ENCODE data around the gene HIPK4. TPM values are rescaled to one million over a fixed set of nuclear protein-coding genes. Genes with fewer than 3 reads are reported as not detected.
A peak's percentile ranks its signal among the peaks of the same experiment; 100 is the strongest.

HIPK4 gene
- total RNA-seq, 2 experiments from 2014 or later = not detected

DNA sequence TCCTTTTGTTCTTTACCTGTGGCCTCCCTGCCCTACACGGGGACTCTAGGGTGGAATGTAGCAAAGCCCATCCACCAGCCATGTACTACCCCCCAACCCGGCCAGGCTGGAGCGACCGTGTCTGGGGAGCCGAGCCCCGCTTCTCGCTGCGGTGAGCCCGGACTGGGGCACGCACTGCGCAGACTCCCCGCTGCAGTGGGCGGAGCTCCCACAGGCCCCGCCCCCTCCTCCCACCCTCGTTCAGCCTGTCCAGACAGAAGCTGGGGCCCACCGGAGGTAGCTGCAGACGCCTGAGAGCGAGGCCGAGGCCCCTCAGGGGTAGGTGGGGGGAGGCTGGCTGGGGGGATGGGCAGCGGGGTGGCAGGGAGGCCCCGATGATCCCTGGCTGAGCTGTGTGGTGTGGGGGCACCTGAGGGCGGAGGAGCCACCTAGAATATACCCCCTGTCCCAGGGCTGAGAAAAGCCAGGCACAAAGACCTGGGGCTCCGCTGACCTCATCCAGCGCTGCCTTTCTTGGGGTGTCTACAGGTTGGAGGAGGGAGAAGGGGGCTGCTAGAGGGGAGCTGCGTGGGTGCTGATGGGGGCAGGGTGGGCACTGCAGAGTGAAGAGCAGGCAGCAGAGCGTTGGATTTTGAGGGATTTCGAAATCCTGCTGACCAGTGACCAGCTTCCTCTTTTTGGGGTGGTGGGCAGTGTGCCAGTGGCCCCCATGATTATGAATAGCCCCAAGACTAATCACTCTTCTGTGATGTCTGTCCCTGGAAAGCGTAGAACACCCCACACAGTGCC, 24.2 kb downstream of the HIPK4 start:
- Mint-ChIP-seq H3K27ac (no peak overlapping the region), H3K4me3 (peak overlapping the region; percentile 57), H3K4me1 (peaks cover 28% of the 10 kb centered on the region), H3K27me3 (no peaks in the 10 kb centered on the region), H3K9me3 (ENCODE audit: low read depth) (no peaks in the 10 kb centered on the region), H3K36me3 (peaks cover 6% of the 10 kb centered on the region)
- DNase-seq = peak; percentile 65
- CTCF ChIA-PET = interaction anchor here (0.7 to 3.0 kb wide), 2 partner anchors 55 to 60 kb away, joined by 3 to 11 read pairs; partner anchors contain the start of gene SERTAD1
- peak; percentile 72 for ATAC-seq

DNA sequence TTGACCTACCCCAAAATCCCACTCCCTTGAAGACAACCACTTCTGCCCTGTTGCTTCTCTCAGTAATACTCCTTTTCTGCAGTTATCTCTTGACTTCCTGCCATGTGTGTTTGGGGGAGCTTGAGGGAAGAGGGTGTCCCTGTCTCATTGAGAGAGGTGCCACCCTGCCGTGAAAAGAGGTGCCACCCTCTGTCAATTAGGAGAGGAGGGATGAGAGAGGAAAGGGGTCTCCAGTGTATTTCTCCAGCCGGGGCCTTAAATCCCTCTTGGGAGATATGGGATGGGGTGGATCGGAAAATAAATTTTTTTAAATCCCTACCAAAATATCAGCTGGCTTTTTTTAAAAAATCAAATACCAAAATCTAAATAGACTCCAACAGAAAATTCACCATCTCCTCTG, 25.0 kb downstream of the HIPK4 start:
- H3K27ac Mint-ChIP-seq = no peak overlapping the region
- CTCF ChIA-PET = interaction anchor here (0.7 to 3.0 kb wide), 3 partner anchors 56 to 61 kb away, joined by 3 to 11 read pairs (median 3); partner anchors contain the start of gene SERTAD1
- peaks cover 6% of the 10 kb centered on the region for H3K36me3 Mint-ChIP-seq
- no peak for ATAC-seq
- H3K27me3 Mint-ChIP-seq = no peaks in the 10 kb centered on the region
- peak overlapping the region; percentile 57 for H3K4me3 Mint-ChIP-seq
- no peak for DNase-seq
- peaks cover 28% of the 10 kb centered on the region for H3K4me1 Mint-ChIP-seq
- no peaks in the 10 kb centered on the region for H3K9me3 Mint-ChIP-seq (ENCODE audit: low read depth)

DNA sequence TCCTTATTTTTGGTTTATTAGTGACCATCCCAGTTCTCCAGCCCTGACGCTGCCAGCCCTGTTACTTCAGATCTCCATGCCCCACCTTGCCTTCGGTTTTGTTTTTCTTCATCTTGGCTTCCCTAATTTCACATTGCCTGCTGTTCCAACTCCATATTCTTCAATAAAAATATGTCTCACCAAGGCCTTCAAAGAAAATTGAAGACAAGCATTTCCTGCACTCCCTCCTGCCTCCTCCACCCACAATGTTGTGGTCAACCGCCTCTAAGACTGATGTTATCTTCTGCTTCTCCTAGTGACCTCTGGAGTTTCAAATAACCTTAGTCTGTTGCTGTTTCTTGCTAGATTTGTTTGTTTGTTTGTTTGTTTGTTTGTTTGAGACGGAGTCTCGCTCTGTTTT, 26.9 kb downstream of the HIPK4 start:
- peak overlapping the region; percentile 81 for H3K27ac Mint-ChIP-seq
- H3K4me1 Mint-ChIP-seq = peaks cover 32% of the 10 kb centered on the region
- H3K27me3 Mint-ChIP-seq = no peaks in the 10 kb centered on the region
- DNase-seq (peak; percentile 76), ATAC-seq (peak; percentile 37)
- CTCF ChIA-PET = no interaction called here
- H3K4me3 Mint-ChIP-seq = peak overlapping the region; percentile 7
- peaks cover 7% of the 10 kb centered on the region for H3K36me3 Mint-ChIP-seq
- no peaks in the 10 kb centered on the region for H3K9me3 Mint-ChIP-seq (ENCODE audit: low read depth)

DNA sequence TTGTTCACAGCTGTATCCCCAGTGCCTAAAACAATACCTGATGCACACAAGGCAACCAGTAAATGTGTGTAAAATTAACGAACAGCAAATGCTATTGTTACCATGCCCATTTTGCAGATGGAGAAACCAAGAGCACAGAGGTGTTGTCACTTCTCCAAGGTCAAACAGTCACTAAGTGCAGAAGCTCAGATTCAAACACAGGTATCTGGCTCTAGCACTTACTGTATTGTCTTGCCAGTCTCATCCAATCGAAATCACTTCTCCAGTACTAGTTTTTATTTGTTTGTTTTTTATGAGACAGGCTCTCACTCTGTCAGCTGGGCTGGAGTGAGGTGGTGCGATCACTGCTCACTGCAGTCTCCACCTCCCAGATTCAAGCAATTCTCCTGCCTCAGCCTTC, 27.8 kb downstream of the HIPK4 start:
- no peak for DNase-seq
- CTCF ChIA-PET = no interaction called here
- H3K27me3 Mint-ChIP-seq = no peaks in the 10 kb centered on the region
- H3K36me3 Mint-ChIP-seq = peaks cover 7% of the 10 kb centered on the region
- ATAC-seq = no peak
- H3K9me3 Mint-ChIP-seq (ENCODE audit: low read depth) = no peaks in the 10 kb centered on the region
- no peak overlapping the region for H3K4me3 Mint-ChIP-seq
- peaks cover 38% of the 10 kb centered on the region for H3K4me1 Mint-ChIP-seq
- no peak overlapping the region for H3K27ac Mint-ChIP-seq

DNA sequence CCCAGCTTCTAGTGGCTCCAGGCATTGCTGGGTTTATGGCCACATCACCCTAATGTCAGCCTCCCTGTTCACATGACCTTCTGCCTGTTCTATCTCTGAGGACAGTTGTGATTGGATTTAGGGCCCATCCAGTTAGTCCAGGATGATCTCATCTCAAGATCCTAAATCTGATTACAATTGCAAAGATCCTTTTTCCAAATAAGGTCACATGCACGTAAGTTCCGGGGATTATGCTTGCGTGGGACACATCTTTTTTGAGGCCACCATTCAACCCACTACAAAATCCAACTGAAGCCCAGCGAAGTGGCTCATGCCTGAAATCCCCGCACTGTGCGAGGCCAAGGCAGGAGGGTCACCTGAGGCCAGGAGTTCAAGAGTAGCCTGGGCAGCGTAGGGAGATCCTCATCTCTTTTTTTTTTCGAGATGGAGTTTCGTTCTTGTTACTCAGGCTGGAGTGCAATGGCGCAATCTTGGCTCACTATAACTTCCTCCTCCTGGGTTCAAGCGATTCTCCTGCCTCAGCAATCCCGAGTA, 29.2 kb downstream of the HIPK4 start:
- Mint-ChIP-seq H3K4me1 (peaks cover 42% of the 10 kb centered on the region), H3K27ac (no peak overlapping the region), H3K4me3 (no peak overlapping the region), H3K27me3 (no peaks in the 10 kb centered on the region), H3K9me3 (ENCODE audit: low read depth) (no peaks in the 10 kb centered on the region), H3K36me3 (peaks cover 5% of the 10 kb centered on the region)
- DNase-seq (no peak), ATAC-seq (no peak)
- CTCF ChIA-PET = no interaction called here

DNA sequence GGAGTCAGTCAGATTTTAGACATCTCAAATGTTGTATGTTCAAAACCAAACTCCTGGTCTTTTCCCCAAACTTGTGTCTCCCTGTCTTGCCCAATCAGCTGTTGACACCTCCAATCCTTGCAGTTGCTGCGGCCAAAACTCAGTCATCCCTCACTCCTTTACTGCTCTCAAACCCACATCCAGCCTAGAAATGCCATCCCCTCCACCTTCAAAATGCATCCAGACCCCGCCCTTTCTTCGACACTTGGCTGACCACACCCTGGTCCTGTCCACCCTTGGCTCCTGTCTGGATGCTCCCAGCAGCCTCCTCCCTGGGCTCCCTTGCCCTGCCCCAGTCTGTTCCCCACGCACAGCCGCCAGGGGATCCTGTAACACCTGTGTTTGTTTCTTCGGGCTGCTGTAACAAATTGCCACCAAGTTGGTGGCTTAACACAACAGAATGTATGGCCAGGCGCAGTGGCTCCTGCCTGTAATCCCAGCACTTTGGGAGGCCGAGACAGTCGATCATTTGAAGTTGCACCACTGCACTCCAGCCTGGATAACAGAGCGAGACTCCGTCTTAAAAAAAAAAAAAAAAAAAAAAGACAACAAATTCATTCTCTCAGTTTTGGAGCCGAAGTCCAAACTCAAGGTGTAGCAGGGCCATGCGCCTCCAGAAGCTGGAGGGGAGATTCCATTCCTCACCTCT, 29.8 kb downstream of the HIPK4 start:
- H3K4me3 Mint-ChIP-seq = no peak overlapping the region
- H3K27ac Mint-ChIP-seq = no peak overlapping the region
- DNase-seq (no peak), ATAC-seq (no peak)
- CTCF ChIA-PET = no interaction called here
- no peaks in the 10 kb centered on the region for H3K27me3 Mint-ChIP-seq
- H3K36me3 Mint-ChIP-seq = peaks cover 5% of the 10 kb centered on the region
- peaks cover 39% of the 10 kb centered on the region for H3K4me1 Mint-ChIP-seq
- no peaks in the 10 kb centered on the region for H3K9me3 Mint-ChIP-seq (ENCODE audit: low read depth)

DNA sequence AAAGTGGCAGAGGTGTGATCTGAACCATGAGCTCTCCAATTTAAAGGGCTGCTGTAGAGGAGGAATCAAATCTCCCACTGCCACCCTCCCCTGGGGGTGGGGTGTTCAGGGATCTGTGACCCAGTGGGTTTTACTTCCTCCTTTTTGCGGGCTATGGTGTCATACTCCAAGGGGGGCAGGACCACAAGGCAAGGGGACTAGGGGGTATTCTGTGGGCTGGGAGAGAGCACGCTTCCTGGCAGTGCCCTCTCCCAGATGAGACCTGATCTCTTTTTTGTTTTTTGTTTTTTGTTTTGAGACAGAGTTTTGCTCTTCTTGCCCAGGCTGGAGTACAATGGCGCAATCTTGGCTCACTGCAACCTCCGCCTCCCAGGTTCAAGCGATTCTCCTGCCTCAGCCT, 31.2 kb downstream of the HIPK4 start:
- Mint-ChIP-seq H3K9me3 (ENCODE audit: low read depth) (no peaks in the 10 kb centered on the region), H3K27me3 (no peaks in the 10 kb centered on the region), H3K4me3 (no peak overlapping the region), H3K36me3 (peaks cover 5% of the 10 kb centered on the region), H3K27ac (no peak overlapping the region), H3K4me1 (peaks cover 33% of the 10 kb centered on the region)
- no peak for DNase-seq
- ATAC-seq = no peak
- CTCF ChIA-PET = no interaction called here

DNA sequence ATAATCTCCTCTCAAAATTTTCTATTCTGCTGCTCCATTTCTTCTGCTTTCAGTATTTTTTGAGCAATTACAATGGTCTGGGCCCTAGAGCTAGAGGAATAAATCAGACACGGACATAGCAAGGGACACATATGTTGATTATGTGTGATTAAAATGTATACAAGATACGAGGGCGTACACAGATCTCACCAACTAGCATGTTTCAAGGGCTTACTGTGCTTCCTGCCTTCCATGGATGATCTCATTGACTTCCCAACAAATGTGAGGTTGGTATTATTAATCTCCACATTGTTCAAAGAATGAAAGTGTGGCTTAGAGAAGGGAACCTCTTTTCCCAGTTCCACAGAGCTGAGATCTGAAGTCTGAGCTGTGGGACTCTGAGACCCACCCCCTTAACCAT, 32.3 kb downstream of the HIPK4 start:
- Mint-ChIP-seq H3K27ac (no peak overlapping the region), H3K9me3 (ENCODE audit: low read depth) (no peaks in the 10 kb centered on the region), H3K4me3 (no peak overlapping the region), H3K4me1 (peaks cover 23% of the 10 kb centered on the region), H3K27me3 (no peaks in the 10 kb centered on the region), H3K36me3 (peaks cover 1% of the 10 kb centered on the region)
- CTCF ChIA-PET = interaction anchor here (0.7 to 1.1 kb wide), 2 partner anchors 19 to 192 kb away, joined by 3 read pairs; no protein-coding TSS in a partner anchor
- DNase-seq = no peak
- no peak for ATAC-seq

DNA sequence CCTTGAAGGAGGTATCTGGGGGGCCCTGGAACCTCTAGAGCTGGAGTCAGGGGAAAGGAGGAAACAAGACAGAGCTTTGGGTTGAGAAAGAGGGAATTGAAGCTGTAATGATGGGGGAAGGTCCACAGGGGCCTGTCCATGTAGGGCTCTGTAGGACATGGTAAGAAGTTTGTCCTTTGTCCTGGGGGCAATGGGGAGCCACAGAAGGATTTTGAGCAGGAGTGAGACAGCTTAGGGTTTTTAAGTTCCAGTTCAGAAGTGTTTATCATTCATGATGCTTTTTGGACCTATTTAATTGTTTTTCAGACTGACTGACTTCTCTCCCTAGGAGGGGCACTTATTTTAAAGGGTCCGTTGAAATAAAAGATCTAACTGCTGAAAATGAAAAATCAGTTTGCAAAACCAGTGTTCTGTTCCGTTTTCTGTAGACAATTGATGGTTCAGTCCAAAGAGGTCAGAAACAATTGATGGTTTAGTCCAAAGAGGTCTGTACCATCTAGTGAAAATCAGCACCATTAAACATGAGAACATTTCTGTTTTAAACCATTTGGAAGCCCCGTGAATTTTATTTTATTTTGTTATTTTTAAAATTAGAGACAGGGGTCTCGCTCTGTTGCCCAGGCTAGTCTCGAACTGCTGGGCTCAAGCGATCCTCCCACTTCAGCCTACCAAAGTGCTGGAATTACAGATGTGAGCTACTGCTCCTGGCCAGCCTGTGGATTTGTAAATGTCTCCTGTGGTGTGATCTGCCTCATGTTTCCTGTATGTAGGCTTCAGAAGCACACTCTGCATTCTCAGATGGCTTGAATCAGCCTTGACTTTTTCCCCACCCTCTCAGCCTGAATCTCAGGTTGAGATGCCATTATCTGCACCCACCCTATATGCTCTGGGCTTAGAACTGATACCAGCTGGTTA, 33.0 kb downstream of the HIPK4 start:
- Mint-ChIP-seq H3K27ac (no peak overlapping the region), H3K4me3 (no peak overlapping the region), H3K36me3 (peaks cover 1% of the 10 kb centered on the region), H3K27me3 (no peaks in the 10 kb centered on the region), H3K9me3 (ENCODE audit: low read depth) (no peaks in the 10 kb centered on the region), H3K4me1 (peaks cover 17% of the 10 kb centered on the region)
- DNase-seq (no peak), ATAC-seq (no peak)
- CTCF ChIA-PET = interaction anchor here (0.7 to 1.5 kb wide), 4 partner anchors 19 to 277 kb away, joined by 3 to 4 read pairs (median 3); no protein-coding TSS in a partner anchor

DNA sequence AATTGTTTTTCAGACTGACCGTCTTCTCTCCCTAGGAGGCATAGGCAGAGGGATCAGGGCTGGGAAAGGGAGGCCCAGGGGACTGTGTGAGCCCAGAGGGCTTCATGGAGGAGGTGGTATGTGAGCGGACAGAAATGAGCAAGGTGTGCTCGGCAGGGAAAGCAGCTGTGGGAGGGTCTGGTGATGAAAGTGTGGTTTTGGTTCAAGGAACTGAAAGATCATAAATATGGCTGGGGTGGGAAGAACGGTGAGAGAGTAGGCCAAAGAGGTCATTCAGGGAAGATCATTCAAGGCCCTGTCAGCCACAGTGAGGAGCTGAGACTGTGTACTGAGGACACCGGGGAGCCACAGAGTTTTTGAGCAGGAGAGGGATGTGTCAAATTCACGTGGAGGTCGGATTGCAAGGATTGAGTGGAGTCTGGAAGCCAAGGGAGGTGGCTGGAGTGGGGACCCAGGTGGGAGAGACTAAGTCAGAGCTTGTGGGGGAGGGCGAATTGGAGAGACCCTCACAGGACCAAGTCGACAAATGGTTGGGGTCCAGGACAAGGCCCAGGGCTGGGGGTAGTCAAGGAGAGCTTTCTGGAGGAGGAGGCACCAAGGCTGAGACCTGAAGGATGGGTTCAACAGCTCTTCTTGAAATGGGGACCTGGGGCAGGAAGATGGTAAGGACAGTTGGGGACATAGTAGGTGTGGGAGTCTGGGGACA, 33.9 kb downstream of the HIPK4 start:
- ATAC-seq = no peak
- DNase-seq = no peak
- CTCF ChIA-PET = interaction anchor here (1.0 to 1.5 kb wide), 2 partner anchors 51 to 277 kb away, joined by 3 to 4 read pairs; no protein-coding TSS in a partner anchor
- Mint-ChIP-seq H3K36me3 (peaks cover 1% of the 10 kb centered on the region), H3K4me1 (peaks cover 18% of the 10 kb centered on the region), H3K27ac (no peak overlapping the region), H3K27me3 (no peaks in the 10 kb centered on the region), H3K9me3 (ENCODE audit: low read depth) (no peaks in the 10 kb centered on the region), H3K4me3 (no peak overlapping the region)

DNA sequence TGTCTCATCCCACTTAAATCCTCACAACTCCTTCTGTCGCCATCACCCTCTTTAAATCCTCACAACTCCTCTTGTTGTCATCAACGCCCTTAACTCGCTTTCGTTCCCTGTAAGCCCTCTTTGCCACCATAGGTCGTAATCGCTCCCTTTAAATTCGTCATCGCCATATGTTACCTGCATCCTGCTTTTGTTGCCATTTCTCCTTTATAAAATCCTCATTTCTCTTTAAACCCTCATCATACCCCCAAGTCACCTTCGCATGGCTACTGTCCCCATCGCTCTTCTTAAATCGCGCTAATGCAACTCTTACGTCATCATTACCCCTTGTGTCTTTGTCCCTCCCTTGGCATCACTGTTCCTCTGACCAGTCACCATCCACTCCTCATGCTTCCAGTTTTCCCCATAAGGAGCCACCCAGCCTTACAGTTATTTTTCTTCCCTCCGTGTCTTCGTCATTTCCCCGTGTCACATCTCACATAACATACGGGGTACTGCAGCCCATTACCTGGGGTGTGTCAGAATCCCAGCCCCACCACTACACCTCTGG, 40.9 kb downstream of the HIPK4 start:
- H3K27me3 Mint-ChIP-seq = peaks cover 2% of the 10 kb centered on the region
- ATAC-seq (no peak), DNase-seq (no peak)
- CTCF ChIA-PET = interaction anchor here (1.5 to 2.6 kb wide), 3 partner anchors 12 to 72 kb away, joined by 3 to 13 read pairs (median 9); no protein-coding TSS in a partner anchor
- peaks cover 5% of the 10 kb centered on the region for H3K36me3 Mint-ChIP-seq
- H3K4me1 Mint-ChIP-seq = peaks cover 30% of the 10 kb centered on the region
- H3K27ac Mint-ChIP-seq = peak overlapping the region; percentile 86
- H3K9me3 Mint-ChIP-seq (ENCODE audit: low read depth) = no peaks in the 10 kb centered on the region
- H3K4me3 Mint-ChIP-seq = peak overlapping the region; percentile 86
